Endodermal cell (in vitro differentiated cells): ENCODE results near the gene GALR1. TPM values are rescaled to one million over a fixed set of nuclear protein-coding genes. Genes with fewer than 3 reads are reported as not detected.

Experiments used
- DNase-seq: peaks from one replicate; pipeline ENCODE4 v3.0.0-alpha.2; 2017
- H3K27ac ChIP-seq: 2 replicates; pipeline ENCODE4 v1.5.1; 2013; ENCODE audit warnings: mild to moderate bottlenecking, low read depth, low read length, moderate library complexity
- H3K27me3 ChIP-seq: 2 replicates; pipeline ENCODE4 v1.6.1; 2013; ENCODE audit warnings: mild to moderate bottlenecking, low read length, moderate library complexity; ENCODE audit not compliant: insufficient read depth, control insufficient read depth, poor library complexity, severe bottlenecking
- H3K36me3 ChIP-seq: 2 replicates; pipeline ENCODE4 v1.7.0; 2013; ENCODE audit warnings: mild to moderate bottlenecking, low read length, moderate library complexity; ENCODE audit not compliant: control insufficient read depth, insufficient read depth
- H3K4me1 ChIP-seq: one replicate; pipeline ENCODE4 v1.7.0; 2013; ENCODE audit warnings: low read length; ENCODE audit not compliant: control insufficient read depth, insufficient read depth
- H3K4me3 ChIP-seq: 2 replicates; pipeline ENCODE4 v1.5.1; 2013; ENCODE audit warnings: mild to moderate bottlenecking, low read length, moderate library complexity
- H3K9ac ChIP-seq: 2 replicates; pipeline ENCODE4 v1.6.1; 2013; ENCODE audit warnings: mild to moderate bottlenecking, low read length, moderate library complexity; ENCODE audit not compliant: poor library complexity, severe bottlenecking; ENCODE audit errors: extremely low read depth
- H3K9me3 ChIP-seq: 2 replicates; pipeline ENCODE4 v1.6.1; 2013; ENCODE audit warnings: mild to moderate bottlenecking, low read length, moderate library complexity; ENCODE audit not compliant: control insufficient read depth
- H3K27ac Mint-ChIP-seq: 2 replicates; pipeline ENCODE4 v1.8.0; 2020; ENCODE audit warnings: mixed read lengths
- H3K27me3 Mint-ChIP-seq: 2 replicates; pipeline ENCODE4 v1.8.0; 2021; ENCODE audit warnings: mild to moderate bottlenecking, mixed read lengths; ENCODE audit not compliant: insufficient read depth
- H3K36me3 Mint-ChIP-seq: 2 replicates; pipeline ENCODE4 v1.8.0; 2020; ENCODE audit warnings: low read depth, mixed read lengths
- H3K4me1 Mint-ChIP-seq: 2 replicates; pipeline ENCODE4 v1.8.0; 2020; ENCODE audit warnings: mixed read lengths
- H3K4me3 Mint-ChIP-seq: 2 replicates; pipeline ENCODE4 v1.8.0; 2020; ENCODE audit warnings: mild to moderate bottlenecking, moderate library complexity, mixed read lengths
- H3K9me3 Mint-ChIP-seq: 2 replicates; pipeline ENCODE4 v1.8.0; 2020; ENCODE audit warnings: mild to moderate bottlenecking, mixed read lengths
- CTCF ChIP-seq: fragments of 200-600 bp; sonication (generic); conservative IDR thresholded peaks from 2 replicates; pipeline ENCODE4 v1.5.0; 2021; ENCODE audit warnings: antibody characterized with exemption, mild to moderate bottlenecking
- WGBS, 2 experiments: methylation state at CpG; one replicate each; pipeline versions ENCODE4 v1.1.5 to v1.1.7; 2013; ENCODE audit warnings: missing lambda C conversion rate in 2 of 2, mixed read lengths in 1 of 2; ENCODE audit not compliant: insufficient coverage in 1 of 2, insufficient read length in 1 of 2; 5-methylcytosine and 5-hydroxymethylcytosine counted together
- total RNA-seq, 2 donors: library from RNA; stranded (reverse); fragmentation: NEBNext Ultra II Directional in 1 of 2; extraction: Animal tissue kit (Norgen Biotek cat#: 25700) in 1 of 2; gene quantifications; 2 replicates in 1 of 2; 3 replicates in 1 of 2; pipeline ENCODE4 v1.2.1, GENCODE V29; 2021

GALR1 gene
- total RNA-seq, 2 donors from 2014 or later, result 0.04 TPM; not detected in 1

GRCh38 chr18:77209587-77209986 is 40.1 kb upstream of the GALR1 start:
- Mint-ChIP-seq H3K27ac (no peak overlapping the region), H3K4me1 (no peaks in the 10 kb centered on the region), H3K9me3 (no peaks in the 10 kb centered on the region), H3K27me3 (peaks cover 2% of the 10 kb centered on the region), H3K36me3 (no peaks in the 10 kb centered on the region), H3K4me3 (no peak overlapping the region)
- no peaks in the 10 kb centered on the region for H3K27me3 ChIP-seq
- H3K27ac ChIP-seq, result no peak overlapping the region
- H3K9me3 ChIP-seq, result no peaks in the 10 kb centered on the region
- H3K36me3 ChIP-seq, result no peaks in the 10 kb centered on the region
- H3K9ac ChIP-seq, result no peak overlapping the region
- no peak for DNase-seq
- WGBS, 2 experiments, result 93% methylated on average over 12 of the region's 12 CpGs
- H3K4me3 ChIP-seq, result no peak overlapping the region
- TF ChIP-seq CTCF, result no peak
- H3K4me1 ChIP-seq, result no peaks in the 10 kb centered on the region

- H3K4me1 Mint-ChIP-seq, result no peaks in the 10 kb centered on the region
- H3K27me3 Mint-ChIP-seq, result peaks cover 2% of the 10 kb centered on the region
- no peak overlapping the region for H3K27ac Mint-ChIP-seq
- Histone ChIP-seq H3K9ac (no peak overlapping the region), H3K27me3 (no peaks in the 10 kb centered on the region), H3K4me1 (no peaks in the 10 kb centered on the region), H3K27ac (no peak overlapping the region), H3K36me3 (no peaks in the 10 kb centered on the region), H3K9me3 (no peaks in the 10 kb centered on the region), H3K4me3 (no peak overlapping the region)
- H3K4me3 Mint-ChIP-seq, result no peak overlapping the region
- no peak for DNase-seq
- TF ChIP-seq CTCF, result no peak
- H3K36me3 Mint-ChIP-seq, result no peaks in the 10 kb centered on the region
- WGBS, 2 experiments, result 57 to 87% methylated on average over 1 to 7 of the region's 7 CpGs
- no peaks in the 10 kb centered on the region for H3K9me3 Mint-ChIP-seq
These were observed 39.4 kb upstream of the GALR1 start for GRCh38 chr18:77210249-77210648.

DNA sequence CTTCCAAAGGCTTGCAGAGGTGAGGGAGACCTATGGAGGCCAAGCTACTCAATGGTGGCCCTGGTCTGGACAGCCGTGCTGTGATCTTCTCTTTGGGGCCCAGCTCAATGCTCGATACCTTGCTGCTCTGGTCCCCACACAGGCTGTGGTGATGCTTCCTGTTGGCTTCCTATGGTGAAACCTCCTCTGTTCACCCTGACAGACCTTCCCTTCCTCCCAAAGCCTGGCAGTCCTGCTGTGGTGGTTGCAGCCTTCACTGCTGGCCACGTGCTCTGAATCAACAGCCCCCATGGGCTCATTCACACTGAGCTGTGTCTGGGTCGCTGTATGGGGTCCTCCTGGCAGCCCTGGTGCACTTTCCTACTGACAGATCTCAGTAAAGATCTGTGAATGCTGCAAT is 31.0 kb upstream of the GALR1 start:
- H3K9ac ChIP-seq, result no peak overlapping the region

More for the DNA sequence above, 31.0 kb upstream of the GALR1 start:
- Histone ChIP-seq H3K27me3 (no peaks in the 10 kb centered on the region), H3K36me3 (no peaks in the 10 kb centered on the region), H3K9me3 (no peaks in the 10 kb centered on the region), H3K4me1 (no peaks in the 10 kb centered on the region), H3K27ac (no peak overlapping the region), H3K4me3 (no peak overlapping the region)
- no peak for DNase-seq
- Mint-ChIP-seq H3K27me3 (no peaks in the 10 kb centered on the region), H3K9me3 (no peaks in the 10 kb centered on the region), H3K4me1 (no peaks in the 10 kb centered on the region), H3K4me3 (no peak overlapping the region), H3K36me3 (no peaks in the 10 kb centered on the region), H3K27ac (no peak overlapping the region)
- TF ChIP-seq CTCF, result no peak
- WGBS, 2 experiments, result 67 to 68% methylated on average over 1 to 4 of the region's 4 CpGs
